Ishikawa (cell line): Measurements from ENCODE around the gene GALNT2.

ENCODE experiments used
- CEBPB ChIP-seq: IDR thresholded peaks from 2 replicates; pipeline ENCODE4 v1.6.1; 2012
- CREB1 ChIP-seq: IDR thresholded peaks from 2 replicates; pipeline ENCODE4 v1.6.1; 2012; ENCODE audit warnings: low read depth
- EGR1 ChIP-seq: IDR thresholded peaks from 2 replicates; pipeline ENCODE4 v1.6.1; 2012
- EP300 ChIP-seq: IDR thresholded peaks from 2 replicates; pipeline ENCODE4 v1.6.1; 2012; ENCODE audit warnings: borderline replicate concordance
- FOXM1 ChIP-seq: IDR thresholded peaks from 2 replicates; pipeline ENCODE4 v1.6.1; 2012; ENCODE audit warnings: low read depth, borderline replicate concordance
- MAX ChIP-seq: IDR thresholded peaks from 2 replicates; pipeline ENCODE4 v1.6.1; 2012
- NFIC ChIP-seq: IDR thresholded peaks from 2 replicates; pipeline ENCODE4 v1.6.1; 2012
- RAD21 ChIP-seq: IDR thresholded peaks from 2 replicates; pipeline ENCODE4 v1.6.1; 2012; ENCODE audit warnings: low read depth
- TAF1 ChIP-seq: IDR thresholded peaks from 2 replicates; pipeline ENCODE4 v1.6.1; 2012; ENCODE audit warnings: low read depth, mild to moderate bottlenecking
- TCF12 ChIP-seq: IDR thresholded peaks from 2 replicates; pipeline ENCODE4 v1.6.1; 2012; ENCODE audit warnings: low read depth
- TEAD4 ChIP-seq: IDR thresholded peaks from 2 replicates; pipeline ENCODE4 v1.6.1; 2012
- YY1 ChIP-seq: IDR thresholded peaks from 2 replicates; pipeline ENCODE4 v1.6.1; 2012; ENCODE audit warnings: low read depth
- ZBTB7A ChIP-seq: IDR thresholded peaks from 2 replicates; pipeline ENCODE4 v1.6.1; 2012; ENCODE audit warnings: low read depth
- TF ChIP-seq, protein P1 (sequence below): IDR thresholded peaks from 2 replicates; pipeline ENCODE4 v1.6.1; 2012; ENCODE audit warnings: low read depth, mild to moderate bottlenecking
- TF ChIP-seq, protein P2 (sequence below): IDR thresholded peaks from 2 replicates; pipeline ENCODE4 v1.6.1; 2012

GALNT2 gene

GRCh38 chr1:230112782-230113181, 45.7 kb downstream of the GALNT2 start:
- TF ChIP-seq EGR1 = no peak
- no peak for TF ChIP-seq ZBTB7A
- no peak for TF ChIP-seq YY1
- no peak for TF ChIP-seq TAF1
- no peak for TF ChIP-seq TEAD4
- TF ChIP-seq, protein P1, sequence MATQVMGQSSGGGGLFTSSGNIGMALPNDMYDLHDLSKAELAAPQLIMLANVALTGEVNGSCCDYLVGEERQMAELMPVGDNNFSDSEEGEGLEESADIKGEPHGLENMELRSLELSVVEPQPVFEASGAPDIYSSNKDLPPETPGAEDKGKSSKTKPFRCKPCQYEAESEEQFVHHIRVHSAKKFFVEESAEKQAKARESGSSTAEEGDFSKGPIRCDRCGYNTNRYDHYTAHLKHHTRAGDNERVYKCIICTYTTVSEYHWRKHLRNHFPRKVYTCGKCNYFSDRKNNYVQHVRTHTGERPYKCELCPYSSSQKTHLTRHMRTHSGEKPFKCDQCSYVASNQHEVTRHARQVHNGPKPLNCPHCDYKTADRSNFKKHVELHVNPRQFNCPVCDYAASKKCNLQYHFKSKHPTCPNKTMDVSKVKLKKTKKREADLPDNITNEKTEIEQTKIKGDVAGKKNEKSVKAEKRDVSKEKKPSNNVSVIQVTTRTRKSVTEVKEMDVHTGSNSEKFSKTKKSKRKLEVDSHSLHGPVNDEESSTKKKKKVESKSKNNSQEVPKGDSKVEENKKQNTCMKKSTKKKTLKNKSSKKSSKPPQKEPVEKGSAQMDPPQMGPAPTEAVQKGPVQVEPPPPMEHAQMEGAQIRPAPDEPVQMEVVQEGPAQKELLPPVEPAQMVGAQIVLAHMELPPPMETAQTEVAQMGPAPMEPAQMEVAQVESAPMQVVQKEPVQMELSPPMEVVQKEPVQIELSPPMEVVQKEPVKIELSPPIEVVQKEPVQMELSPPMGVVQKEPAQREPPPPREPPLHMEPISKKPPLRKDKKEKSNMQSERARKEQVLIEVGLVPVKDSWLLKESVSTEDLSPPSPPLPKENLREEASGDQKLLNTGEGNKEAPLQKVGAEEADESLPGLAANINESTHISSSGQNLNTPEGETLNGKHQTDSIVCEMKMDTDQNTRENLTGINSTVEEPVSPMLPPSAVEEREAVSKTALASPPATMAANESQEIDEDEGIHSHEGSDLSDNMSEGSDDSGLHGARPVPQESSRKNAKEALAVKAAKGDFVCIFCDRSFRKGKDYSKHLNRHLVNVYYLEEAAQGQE = no peak
- TF ChIP-seq NFIC = no peak
- TF ChIP-seq, protein P2, sequence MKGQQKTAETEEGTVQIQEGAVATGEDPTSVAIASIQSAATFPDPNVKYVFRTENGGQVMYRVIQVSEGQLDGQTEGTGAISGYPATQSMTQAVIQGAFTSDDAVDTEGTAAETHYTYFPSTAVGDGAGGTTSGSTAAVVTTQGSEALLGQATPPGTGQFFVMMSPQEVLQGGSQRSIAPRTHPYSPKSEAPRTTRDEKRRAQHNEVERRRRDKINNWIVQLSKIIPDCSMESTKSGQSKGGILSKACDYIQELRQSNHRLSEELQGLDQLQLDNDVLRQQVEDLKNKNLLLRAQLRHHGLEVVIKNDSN = no peak
- TF ChIP-seq RAD21 = no peak
- TF ChIP-seq TCF12 = no peak
- no peak for TF ChIP-seq EP300
- no peak for TF ChIP-seq MAX
- TF ChIP-seq CREB1 = no peak
- TF ChIP-seq CEBPB = no peak
- no peak for TF ChIP-seq FOXM1

GRCh38 chr1:230113235-230113592, 46.2 kb downstream of the GALNT2 start:
- TF ChIP-seq EGR1 (no peak), ZBTB7A (no peak), YY1 (no peak), NFIC (no peak), TCF12 (no peak), MAX (no peak), FOXM1 (no peak), RAD21 (no peak), EP300 (no peak), TEAD4 (no peak)

DNA sequence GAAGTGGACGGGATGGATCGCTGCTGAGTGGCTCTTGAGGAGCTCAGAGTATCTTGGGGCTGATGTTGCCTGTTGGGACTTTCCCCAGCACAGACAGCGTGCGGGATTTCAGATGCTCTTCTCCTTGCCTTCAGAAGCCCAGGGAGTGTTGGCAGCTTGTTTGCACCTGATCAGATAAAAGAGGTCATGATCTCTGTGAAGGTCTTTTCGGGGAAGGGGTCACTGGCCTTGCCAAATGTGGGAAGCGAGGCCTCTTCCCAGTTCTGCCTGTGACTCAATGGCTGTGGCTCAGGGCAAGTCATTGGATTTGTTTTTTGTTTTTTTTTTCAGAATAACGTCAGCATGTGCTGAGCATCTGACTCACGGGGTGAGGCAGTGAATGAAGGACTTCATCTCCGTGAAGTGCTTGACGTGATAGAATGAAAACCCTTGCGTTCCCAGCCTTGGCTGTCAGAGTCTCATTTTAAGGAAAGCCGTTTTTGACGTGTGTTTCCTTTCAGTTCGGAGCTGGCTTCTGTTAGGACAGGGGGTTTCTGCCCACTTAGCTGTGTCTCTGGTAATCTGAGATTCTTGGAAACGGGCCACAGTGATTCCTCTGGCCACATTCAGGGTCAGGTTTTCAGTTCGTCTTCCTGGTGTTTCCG, 46.7 kb downstream of the GALNT2 start:
- TF ChIP-seq CEBPB = no peak
- TF ChIP-seq NFIC = no peak
- TF ChIP-seq TAF1 = no peak
- TF ChIP-seq RAD21 = no peak
- TF ChIP-seq TEAD4 = no peak
- TF ChIP-seq, protein P1 = no peak
- no peak for TF ChIP-seq CREB1
- TF ChIP-seq TCF12 = no peak

GRCh38 chr1:230114237-230114651, 47.2 kb downstream of the GALNT2 start:
- TF ChIP-seq RAD21 (no peak), FOXM1 (no peak), TCF12 (no peak), ZBTB7A (no peak), TEAD4 (no peak), TAF1 (no peak), CEBPB (no peak), EP300 (no peak), YY1 (no peak), NFIC (no peak), CREB1 (no peak), MAX (no peak), EGR1 (no peak)
- TF ChIP-seq, protein P2 = no peak
- TF ChIP-seq, protein P1 = no peak
